C1 segment of cervical spinal cord (tissue), 14 donors: ENCODE results near the gene TRAPPC6A.
A peak's percentile ranks its signal among the peaks of the same experiment; 100 is the strongest.

ENCODE experiments used
- DNase-seq, 14 donors: peaks; one replicate each; lab custom pipeline; 2025; lab: John Stamatoyannopoulos, UW

Gene TRAPPC6A, protein sequence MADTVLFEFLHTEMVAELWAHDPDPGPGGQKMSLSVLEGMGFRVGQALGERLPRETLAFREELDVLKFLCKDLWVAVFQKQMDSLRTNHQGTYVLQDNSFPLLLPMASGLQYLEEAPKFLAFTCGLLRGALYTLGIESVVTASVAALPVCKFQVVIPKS

DNA sequence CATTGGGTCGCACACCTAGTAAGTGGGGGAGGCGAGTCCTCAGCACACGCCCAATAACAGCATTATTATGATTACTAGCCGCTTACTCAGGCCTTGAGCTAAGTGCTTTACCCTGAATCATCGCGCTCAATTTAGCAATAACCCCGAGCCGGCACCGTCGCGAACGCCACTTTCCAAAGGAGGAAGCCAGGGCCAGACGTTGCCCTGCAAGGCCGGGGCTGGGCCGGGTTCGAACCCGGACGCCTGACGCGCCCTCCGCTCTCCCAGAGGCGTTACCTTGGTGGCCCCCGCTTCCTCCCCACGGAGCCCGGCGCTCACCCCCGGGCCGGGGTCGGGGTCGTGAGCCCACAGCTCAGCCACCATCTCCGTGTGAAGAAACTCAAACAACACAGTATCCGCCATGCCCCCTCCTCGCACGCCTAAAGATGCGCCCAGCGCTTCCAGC lies at the start of gene TRAPPC6A:
Gene TRAPPC6A (minus strand): TSS at position 421 of the 445 bp plus-strand sequence. CDS start 19 bp downstream, at position 402.
- DNase-seq, result no peak

DNA sequence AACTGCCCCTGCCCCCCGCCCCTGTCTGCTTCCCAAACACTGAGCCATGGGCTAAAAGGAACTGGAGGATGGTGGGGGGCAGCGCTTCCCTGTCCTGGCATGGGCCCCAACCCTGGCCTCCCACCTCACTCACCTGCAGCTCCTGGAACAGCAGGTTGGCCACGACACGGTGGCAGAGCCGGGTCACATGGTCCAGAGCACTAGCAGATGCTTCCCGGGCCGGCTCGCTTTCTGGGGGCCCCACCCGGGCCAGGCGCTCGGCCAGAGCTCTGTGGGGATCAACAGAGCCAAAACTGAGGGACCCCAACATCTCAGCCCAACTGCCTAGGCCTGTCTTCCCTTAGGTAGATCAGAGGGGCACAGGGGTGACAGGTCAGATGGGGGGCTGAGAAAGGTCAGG lies 46.6 kb upstream of the TRAPPC6A start:
- DNase-seq, result no peak

DNA sequence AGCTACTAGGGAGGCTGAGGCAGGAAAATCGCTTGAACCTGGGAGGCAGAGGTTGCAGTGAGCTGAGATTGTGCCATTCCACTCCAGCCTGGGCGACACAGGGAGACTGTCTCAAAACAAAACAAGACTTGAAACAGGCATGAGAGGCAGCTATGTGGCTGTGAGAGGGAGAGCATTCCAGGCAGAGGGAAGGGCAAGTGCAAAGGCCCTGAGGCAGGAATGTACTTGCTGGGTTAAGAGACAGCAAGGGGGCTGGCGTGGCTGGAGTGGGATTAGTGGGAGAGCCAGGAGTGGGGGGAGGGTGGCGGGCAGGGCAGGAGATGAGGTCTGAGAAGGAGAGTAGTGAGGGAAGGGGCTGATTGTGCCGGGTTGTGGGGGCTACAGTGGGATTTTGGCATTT lies 45.8 kb upstream of the TRAPPC6A start:
- no peak for DNase-seq

DNA sequence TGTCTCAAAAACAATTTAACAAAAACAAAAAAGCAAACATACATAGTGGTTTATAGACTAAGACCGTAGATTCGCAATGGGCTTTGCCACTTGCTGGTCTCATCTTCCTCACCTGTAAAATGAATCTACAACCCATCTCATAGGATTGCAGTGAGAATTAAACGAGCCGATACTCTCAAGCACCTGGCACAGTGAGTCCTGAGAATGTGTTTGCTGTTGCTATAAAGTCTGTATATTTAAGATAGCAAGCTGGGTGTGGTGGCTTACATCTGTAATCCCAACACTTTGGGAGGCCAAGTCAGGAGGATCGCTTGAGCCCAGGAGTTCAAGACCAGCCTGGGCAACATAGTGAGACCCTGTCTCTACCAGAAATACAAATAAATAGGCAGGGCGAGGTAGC lies 44.7 kb upstream of the TRAPPC6A start:
- DNase-seq, result no peak

DNA sequence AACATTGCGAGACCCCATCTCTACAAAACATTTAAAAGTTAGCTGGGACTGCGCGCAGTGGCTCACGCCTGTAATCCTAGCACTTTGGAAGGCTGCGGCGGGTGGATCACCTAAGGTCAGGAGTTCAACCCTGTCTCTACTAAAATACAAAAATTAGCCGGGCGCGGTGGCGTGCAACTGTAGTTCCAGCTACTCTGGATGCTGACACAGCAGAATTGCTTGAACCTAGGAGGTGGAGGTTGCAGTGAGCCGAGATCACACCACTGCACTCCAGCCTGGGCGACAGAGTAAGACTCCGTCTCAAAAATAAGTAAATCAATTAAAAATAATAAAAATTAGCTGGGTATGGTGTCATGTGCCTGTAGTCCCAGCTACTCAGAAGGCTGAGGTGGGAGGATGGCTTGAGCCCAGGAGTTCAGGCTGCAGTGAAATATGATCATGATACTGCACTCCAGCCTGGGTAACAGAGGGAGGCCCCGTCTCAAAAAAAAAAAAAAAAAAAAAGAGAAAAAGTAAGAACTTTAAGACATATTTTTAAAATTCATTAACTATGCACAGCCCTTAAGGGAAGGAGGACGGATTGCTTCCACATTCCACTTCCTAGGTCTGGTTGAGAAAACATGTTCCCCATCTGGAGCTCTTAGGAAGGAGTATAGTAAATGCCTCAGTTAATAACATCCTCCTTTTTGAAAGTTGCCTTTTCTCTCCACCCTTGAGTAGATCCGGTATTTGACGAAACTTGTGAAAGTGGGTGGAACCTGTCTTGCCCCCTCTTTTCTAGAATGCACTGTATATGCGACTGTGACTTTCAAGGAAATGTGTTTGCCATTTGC lies 41.1 kb upstream of the TRAPPC6A start:
- DNase-seq, result no peak

DNA sequence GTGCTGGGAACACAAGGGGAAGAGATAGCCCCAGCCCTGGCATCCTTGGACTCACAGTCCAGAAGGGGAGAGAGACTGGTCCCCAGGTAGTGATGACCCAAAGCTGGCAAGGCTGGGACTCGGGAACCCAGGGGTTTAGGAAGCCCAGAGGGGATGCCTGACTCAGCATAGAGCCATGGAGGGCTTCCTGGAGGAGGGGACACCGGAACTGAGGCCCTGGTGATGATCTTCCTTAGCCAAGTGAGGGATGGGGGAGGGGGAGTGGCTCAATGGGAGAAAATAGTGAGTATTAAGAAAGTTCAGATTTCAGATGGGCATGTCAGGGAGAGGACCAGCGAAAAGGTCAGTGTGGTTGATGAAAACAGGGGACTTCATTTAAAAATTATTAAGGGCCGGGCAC lies 40.4 kb upstream of the TRAPPC6A start:
- DNase-seq, result no peak

DNA sequence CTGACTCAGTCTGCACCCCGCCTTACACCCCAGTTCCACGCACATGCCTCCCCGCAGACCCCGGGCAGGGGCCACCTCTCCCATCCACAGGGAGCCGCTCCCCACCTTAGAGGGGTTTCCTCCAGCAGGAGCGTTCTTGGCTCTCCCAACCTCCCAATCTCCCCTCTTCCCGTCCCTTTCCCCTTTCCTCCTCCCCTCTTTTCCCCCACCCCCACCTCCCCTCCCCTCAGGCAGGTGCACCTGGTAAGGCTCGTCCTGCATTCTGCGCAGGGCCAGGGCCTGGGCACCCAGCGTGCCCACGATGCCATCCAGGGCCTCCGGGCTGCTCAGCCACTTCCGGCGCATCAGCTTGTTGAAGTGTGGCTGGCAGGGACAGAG lies 39.9 kb upstream of the TRAPPC6A start:
- no peak for DNase-seq

DNA sequence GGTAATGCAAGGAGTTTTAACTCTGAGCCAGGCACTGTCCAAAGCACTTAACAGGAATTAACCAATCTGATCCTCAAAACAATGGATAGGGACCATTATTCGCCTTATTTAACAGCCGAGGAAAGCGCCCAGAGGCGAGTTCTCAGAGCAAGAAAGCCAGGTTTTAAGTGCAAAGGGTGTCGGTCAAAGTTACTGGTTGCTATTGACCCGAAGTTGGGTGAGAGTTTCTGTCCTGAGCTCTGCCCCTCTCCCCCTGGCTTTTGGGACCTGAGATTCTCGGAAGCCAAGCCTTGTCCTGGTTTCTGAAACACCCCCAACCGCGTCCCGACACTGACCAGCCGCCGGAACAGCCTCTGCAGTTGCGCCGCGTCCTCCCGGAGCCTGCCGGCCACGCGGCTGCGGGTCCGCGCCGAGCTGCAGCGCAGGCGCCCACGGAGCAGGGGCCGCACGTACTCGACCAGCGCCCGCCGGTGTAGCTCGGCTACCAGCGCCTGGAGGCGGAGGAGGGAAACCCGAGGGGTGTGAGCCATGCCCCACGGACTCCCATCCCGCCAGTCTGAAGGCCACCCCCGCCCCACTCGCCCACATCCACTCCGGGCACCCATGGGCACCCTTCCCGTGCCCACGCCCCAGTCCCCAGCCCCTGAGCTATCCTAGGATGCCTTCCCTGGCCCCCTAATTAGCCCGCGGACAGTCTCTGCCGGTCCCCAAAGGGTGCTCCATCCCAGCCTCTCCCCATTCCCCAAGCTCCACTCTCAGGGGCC lies 39.3 kb upstream of the TRAPPC6A start:
- no peak for DNase-seq

DNA sequence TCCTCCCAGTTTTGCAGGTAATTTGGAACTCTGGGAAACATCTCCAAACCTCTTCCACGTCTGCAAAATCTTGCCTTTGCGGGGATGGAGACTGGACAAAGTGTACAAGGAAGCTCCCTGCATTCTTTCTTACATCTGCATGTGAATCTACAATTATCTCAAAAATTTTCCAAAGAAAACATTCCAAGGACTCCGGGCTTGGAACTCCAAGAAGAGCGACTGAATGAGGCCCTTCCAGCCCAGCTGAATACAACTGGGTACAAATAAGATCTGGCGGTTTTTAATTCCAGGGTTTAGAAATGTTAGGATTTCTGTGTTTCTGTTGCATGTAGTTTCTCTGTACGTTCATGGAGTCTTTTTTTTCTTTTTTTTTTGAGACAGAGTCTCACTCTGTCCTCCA lies 38.6 kb upstream of the TRAPPC6A start:
- no peak for DNase-seq

DNA sequence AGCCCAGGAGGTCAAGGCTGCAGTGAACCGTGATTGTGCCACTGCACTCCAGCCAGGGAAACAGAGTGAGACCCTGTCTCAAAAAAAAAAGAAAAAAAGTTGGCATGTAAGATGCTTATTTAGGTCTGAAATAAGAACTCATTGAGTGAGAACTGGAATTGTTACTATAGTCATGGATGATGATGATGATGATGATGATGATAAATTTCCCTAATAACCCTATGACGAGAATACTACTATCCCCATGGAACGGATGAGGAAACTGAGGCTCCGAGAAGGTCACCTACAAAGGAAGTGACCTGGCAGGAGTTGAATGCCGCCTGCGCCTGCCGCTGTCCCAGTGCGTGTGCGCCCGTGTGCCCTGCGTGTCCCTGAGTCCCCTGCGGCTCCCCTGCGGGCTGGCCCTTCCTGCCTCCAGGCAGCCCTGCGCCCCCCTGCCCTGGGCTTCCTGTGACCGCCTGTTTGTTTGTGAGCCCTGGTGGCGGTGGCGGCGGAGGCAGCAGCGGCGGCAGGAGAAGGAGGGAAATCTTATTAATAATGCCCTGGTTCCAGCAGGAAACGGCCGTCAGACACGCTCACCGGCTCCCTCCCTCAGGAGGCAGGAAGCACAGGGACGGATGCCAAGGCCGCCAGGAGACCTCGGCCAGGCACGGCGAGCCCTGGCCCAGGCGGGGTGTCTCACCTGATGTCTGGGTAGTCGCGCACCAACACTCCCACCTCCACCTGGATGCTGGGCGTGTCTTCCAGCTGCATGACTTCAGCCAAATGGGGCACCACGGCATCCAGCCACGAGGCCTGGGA lies 37.6 kb upstream of the TRAPPC6A start:
- no peak for DNase-seq

DNA sequence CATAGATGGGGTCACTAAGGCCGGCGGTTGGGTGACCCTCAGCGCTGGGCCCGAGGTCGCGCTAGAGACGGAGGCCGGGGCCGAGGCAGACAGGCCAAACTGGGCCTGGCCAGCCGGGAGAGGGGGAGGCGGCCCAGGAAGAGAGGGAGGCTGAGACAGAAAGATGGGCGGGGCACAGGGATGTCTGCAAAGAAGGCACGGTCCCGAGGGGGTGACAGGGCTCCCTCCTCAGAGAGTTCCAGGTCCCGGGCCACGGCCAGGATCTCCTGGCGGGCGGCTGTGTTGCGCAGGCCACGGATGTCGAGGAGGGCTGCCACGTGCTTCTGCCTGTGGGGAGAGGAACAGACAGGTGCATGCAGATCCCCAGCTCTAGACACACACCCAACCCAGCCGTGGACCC lies 35.0 kb upstream of the TRAPPC6A start:
- DNase-seq, result no peak

DNA sequence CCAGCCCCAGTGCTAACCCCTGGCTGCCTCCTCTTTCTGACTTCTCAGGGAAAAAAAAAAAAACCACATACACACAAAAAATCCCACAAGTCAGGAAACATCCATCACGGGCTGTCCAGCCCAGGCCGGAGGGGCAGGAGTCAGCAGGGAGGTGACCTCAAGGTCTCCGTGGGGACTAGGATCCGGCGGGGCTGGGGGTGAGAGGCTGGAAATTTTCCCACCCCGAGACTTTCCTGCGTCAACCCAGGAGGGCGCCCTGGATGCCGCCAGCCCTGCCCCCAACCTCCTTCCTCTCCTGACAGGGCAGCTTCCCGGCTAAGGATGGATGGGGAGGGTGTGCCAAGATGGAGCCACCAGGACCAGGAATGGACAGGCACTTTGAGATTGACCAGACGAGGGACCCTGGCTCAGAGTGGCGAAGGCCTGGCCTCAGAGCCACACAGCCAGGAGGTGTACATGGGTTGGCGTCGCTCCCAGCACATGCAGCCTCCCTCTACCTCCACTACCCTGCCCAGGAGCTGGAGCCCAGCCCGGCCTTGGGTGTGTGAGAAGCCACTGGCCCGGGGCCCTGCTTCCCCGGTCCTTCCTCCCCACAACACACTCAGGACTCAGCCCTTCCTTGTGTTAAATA lies 33.8 kb upstream of the TRAPPC6A start:
- no peak for DNase-seq

DNA sequence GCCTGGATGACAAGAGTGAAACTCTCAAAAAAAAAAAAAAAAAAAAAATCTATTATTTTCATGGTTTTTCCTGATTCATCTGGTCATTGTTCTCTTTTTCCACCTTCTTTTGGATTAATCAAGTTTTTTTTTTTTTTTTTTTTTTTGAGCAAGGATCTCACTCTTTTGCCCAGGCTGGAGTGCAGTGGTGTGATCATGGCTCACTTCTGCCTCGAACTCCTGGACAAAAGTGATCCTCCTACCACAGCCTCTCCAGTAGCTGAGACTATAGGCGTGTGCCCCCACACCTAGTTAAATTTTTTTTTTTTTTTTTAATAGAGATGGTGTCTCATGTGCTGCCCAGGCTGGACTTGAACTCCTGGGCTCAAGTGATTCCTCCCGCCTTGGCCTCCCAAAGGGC lies 28.3 kb upstream of the TRAPPC6A start:
- no peak for DNase-seq

DNA sequence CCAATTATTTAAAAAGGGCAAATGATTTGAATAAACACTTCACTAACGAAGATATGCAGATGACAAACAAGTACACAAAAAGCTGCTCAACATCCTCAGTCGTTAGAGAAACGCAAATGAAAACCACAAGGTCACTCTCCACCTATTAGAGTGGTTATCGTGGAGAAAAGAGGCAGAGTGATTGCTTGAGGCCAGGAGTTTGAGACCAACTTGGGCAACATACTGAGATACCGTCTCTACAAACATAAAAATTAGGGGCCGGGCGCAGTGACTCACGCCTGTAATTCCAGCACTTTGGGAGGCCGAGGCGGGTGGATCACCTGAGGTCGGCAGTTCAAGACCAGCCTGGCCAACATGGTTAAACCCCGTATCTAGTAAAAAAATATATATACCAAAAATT lies 27.8 kb upstream of the TRAPPC6A start:
- DNase-seq, result no peak

DNA sequence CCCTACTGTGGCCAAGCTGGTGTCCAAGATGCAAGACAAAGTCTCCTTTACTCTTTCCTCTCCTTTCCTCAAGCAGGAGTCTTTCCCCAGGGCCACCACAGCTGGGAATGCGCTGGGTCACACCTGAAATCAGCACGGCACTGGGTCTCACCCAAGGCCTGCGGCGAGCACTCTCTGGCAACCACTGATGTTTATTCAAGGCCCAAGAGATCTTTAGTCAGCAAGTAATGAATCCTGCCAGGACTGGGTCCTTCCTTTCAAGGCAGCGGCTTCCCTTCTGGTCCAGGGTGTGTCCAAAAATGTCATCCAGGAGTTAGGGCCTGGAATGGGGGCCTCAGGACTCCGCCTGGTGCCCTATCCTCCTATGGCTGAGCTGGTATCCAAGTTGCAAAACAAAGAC lies 24.6 kb upstream of the TRAPPC6A start:
- no peak for DNase-seq

DNA sequence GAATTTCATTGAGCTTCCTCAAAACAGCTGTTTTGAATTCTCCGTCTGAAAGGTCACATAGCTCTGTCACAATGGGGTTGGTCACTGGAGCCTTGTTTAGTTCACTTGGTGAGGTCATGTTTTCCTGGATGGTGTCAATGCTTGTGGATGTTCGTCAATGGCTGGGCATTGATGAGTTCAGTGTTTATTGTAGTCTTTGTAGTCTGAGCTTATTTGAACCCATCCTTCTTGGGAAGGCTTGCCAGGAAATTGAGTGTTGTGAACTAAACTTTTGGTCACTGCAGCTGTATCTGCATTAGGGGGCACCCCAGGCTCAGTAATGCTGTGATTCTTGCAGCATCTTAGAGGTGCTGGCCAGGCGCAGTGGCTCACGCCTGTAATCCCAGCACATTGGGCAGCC lies 22.5 kb upstream of the TRAPPC6A start:
- peak in 1 of 14 donors; percentile 8 for DNase-seq

DNA sequence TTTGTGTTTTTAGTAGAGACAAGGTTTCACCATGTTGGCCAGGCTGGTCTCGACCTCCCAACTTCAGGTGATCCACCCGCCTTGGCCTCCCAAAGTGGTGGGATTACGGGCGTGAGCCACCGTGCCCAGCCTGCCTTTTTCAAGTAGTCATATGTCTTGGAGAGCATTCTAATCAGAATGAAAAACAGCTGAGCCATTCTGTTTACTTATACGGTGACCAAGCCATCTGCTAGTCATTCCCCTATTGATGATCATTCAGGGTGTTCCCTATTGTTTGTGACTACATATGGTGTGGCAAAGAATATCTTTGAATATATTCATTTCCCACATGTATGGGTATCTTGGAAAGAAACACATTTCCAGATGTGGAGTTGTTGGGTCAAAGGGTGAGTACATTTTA lies 17.7 kb upstream of the TRAPPC6A start:
- no peak for DNase-seq

DNA sequence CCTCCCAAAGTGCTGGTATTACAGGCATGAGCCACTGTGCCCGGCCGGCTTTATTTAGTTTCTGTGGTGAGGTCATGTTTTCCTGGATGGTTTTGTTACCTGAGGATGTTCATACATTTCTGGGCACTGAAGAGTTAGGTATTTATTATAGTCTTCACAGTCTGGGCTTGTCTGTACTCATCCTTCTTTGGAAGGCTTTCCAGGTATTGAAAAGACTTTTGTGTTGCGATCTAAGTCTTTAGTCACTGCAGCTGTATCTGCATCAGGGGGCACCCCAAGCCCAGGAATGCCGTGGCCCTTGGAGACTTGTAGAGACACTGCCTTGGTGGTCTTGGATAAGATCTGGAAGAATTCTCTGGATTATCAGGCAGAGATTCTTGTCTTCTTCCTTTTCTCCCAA lies 13.3 kb upstream of the TRAPPC6A start:
- no peak for DNase-seq

DNA sequence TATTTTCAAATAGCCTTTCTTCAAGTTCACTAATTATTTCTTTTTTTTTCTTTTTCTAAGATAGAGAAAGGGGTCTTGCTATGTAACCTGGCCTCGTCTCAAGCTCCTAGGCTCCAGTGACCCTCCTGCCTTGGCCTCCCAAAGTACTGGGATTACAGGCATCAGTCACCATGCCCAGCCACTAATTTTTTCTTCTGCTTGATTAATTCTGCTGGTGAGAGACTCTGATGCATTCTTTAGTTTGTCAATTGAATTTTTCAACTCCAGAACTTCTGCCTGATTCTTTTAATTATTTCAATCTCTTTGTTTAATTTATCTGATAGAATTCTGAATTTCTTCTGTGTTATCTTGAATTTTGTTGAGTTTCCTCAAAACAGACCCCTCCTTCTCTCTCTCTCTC lies 11.9 kb upstream of the TRAPPC6A start:
- DNase-seq, result no peak

DNA sequence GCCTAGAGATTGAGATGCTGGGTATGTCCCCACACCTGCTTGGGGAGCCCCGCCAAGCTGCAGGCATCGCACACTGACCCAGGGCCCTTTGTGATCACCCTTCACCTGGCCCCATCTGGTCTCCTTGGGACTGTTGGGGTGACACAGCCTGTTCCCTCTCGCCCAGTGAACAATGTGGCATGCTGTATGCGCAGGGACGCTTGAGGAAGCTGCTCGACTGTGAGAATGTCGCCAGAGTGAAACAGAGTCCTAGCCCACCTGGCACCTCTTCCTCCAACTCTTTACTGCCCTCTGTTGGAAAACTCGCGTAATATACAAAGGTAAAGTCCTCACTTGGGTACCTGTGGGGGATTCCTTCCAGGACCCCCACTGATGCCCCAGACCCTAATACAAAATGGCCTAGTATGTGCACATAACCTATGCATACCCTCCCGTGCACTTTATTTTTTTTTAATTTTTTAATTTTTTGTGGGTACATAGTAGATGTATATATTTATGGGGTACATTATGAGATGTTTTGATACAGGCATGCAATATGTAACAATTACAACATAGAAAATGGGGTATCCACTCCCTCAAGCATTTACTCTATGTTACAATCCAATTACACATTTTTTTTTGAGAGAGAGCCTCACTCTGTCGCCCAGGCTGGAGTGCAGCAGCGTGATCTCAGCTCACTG lies 9.5 kb upstream of the TRAPPC6A start:
- DNase-seq, result peak in 1 of 14 donors; percentile 12
